ENCODE measurements around the gene S100PBP. TPM values are rescaled to one million over a fixed set of nuclear protein-coding genes. Genes with fewer than 3 reads are reported as not detected.

S100PBP gene
- total RNA-seq, 1 experiment from 2014 or later: 50.1 TPM

- TF ChIP-seq, protein P1, sequence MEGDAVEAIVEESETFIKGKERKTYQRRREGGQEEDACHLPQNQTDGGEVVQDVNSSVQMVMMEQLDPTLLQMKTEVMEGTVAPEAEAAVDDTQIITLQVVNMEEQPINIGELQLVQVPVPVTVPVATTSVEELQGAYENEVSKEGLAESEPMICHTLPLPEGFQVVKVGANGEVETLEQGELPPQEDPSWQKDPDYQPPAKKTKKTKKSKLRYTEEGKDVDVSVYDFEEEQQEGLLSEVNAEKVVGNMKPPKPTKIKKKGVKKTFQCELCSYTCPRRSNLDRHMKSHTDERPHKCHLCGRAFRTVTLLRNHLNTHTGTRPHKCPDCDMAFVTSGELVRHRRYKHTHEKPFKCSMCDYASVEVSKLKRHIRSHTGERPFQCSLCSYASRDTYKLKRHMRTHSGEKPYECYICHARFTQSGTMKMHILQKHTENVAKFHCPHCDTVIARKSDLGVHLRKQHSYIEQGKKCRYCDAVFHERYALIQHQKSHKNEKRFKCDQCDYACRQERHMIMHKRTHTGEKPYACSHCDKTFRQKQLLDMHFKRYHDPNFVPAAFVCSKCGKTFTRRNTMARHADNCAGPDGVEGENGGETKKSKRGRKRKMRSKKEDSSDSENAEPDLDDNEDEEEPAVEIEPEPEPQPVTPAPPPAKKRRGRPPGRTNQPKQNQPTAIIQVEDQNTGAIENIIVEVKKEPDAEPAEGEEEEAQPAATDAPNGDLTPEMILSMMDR (conservative IDR thresholded peaks at IDR 0.05): no peak
- Histone ChIP-seq H2BK20ac (ENCODE audit: low read depth, low read length, poor library complexity, severe bottlenecking) (no peak overlapping the region), H3K4me2 (ENCODE audit: insufficient read depth, insufficient read length, low read length) (no peak overlapping the region), H3K14ac (ENCODE audit: insufficient read depth, low read length) (no peak overlapping the region), H3K23me2 (ENCODE audit: insufficient read length, low read depth, low read length, poor library complexity, severe bottlenecking) (no peaks in the 10 kb centered on the region), H4K91ac (ENCODE audit: insufficient read length, low read depth, low read length) (no peak overlapping the region), H2AK5ac (ENCODE audit: insufficient read length, low read length) (no peak overlapping the region), H2BK15ac (ENCODE audit: low read depth, low read length) (no peak overlapping the region), H3K79me1 (ENCODE audit: insufficient read depth, low read depth, low read length, poor library complexity, severe bottlenecking) (no peaks in the 10 kb centered on the region), H3K9me3 (ENCODE audit: control insufficient read depth, low read depth, low read length) (no peaks in the 10 kb centered on the region), H2BK120ac (ENCODE audit: low read depth, low read length, poor library complexity, severe bottlenecking) (no peak overlapping the region), H3K18ac (ENCODE audit: insufficient read length, low read depth, low read length) (no peak overlapping the region), H3K4me1 (ENCODE audit: insufficient read depth, low read length) (peaks cover 3% of the 10 kb centered on the region; the same call in 1 of the 2 replicates), H3K27me3 (ENCODE audit: insufficient read depth, low read length) (no peaks in the 10 kb centered on the region; the same call in 1 of the 2 replicates), H2BK5ac (ENCODE audit: insufficient read length, low read length) (no peak overlapping the region), H3T11ph (ENCODE audit: low read length) (no peak overlapping the region), H4K5ac (ENCODE audit: insufficient read length, low read depth, low read length) (no peak overlapping the region), H3K79me2 (ENCODE audit: insufficient read depth, low read length) (no peaks in the 10 kb centered on the region), H3K27ac (ENCODE audit: insufficient read length, low read depth, low read length) (no peak overlapping the region), H2BK12ac (ENCODE audit: insufficient read length, low read depth, low read length) (no peak overlapping the region), H3K4ac (ENCODE audit: low read depth, low read length) (no peak overlapping the region), H4K8ac (replicated peaks; ENCODE audit: insufficient read length, low read depth, low read length) (no peak overlapping the region), H2AFZ (ENCODE audit: low read length) (no peak overlapping the region), H3K23ac (ENCODE audit: insufficient read length, low read depth, low read length) (no peak overlapping the region), H3K9ac (ENCODE audit: extremely low read depth, insufficient read length, low read length) (no peak overlapping the region), H4K20me1 (ENCODE audit: control insufficient read depth, insufficient read depth, insufficient read length) (no peaks in the 10 kb centered on the region), H3K56ac (ENCODE audit: insufficient read length, low read depth, low read length) (no peak overlapping the region)
- peaks cover 14 to 59% of the 10 kb centered on the region in 2 experiments for H3K4me1 Mint-ChIP-seq
- no peaks in the 10 kb centered on the region for H3K9me3 Mint-ChIP-seq
- no peak overlapping the region; a peak in 1 of 5 replicates for H3K4me3 Mint-ChIP-seq
- no peak for DNase-seq
- H3K27me3 Mint-ChIP-seq (ENCODE audit: low read depth): peaks cover 29% of the 10 kb centered on the region
- no CpG with 5 or more reads among the region's 5 CpGs for WGBS (ENCODE audit: extremely low coverage, insufficient read length, low lambda C conversion rate)
- no peaks in the 10 kb centered on the region for H3K36me3 Mint-ChIP-seq (ENCODE audit: insufficient read depth in 1 of 3, low read depth in 3 of 3)
- H3K27ac Mint-ChIP-seq: no peak overlapping the region
Measured at GRCh38 chr1:32881291-32881690, 63.8 kb downstream of the S100PBP start.
